Cardiac ventricle fibroblast (primary cell): ENCODE data around the gene DMBT1. TPM values are rescaled to one million over a fixed set of nuclear protein-coding genes. Genes with fewer than 3 reads are reported as not detected.

Experiments
- total RNA-seq: library from RNA; depleted of rRNA; stranded (reverse); fragments of >200 nt; gene quantifications from 2 replicates; pipeline ENCODE4 v1.2.3, GENCODE V29; 2015

The DMBT1 gene
- not detected in 2 replicates for total RNA-seq

DNA sequence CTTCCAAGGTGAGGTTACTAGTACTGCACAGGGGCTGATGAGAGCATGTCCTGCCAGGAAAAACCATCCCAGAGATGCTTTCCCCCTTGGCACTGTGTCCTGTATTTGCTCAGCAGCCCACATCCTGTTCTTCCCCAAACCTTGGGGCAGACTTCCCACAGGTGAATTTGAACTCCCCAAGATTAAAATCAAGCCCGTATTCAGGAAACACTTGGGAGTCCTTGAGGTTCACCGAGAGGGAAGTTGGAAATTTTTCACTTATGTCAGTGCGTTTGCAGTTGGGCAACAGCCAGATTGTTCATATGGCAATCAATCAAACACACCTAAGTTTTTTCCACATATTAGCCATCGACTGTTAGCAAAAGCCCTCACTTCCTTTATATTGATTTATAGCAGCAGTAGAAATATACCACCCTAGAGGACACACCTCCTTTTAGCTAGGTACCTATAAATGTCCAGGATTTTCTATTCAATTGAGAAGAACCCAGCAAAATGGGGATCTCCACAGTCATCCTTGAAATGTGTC, at the start of gene DMBT1:
DMBT1 (plus strand) TSS at position 476 of the 526 bp plus-strand sequence; CDS start at position 493, 17 bp downstream.

Other genes with a start within 250 kb of the DMBT1 start
- 13.7 and 14.7 TPM in 2 replicates for gene PLEKHA1, start 186.0 kb upstream of the DMBT1 start, total RNA-seq
- not detected in 2 replicates for gene ARMS2, start 106.1 kb upstream of the DMBT1 start, total RNA-seq
- gene HTRA1, start 99.2 kb upstream of the DMBT1 start, total RNA-seq, result 789 and 827 TPM in 2 replicates
- gene C10orf120, start 139.1 kb downstream of the DMBT1 start, total RNA-seq, result not detected in 2 replicates